GM21515 (cell line): Measurements from ENCODE around the gene RAI14.
"Not testable (repeated sequence)": the region's sequence is repeated elsewhere in the genome, so short reads cannot be mapped to it uniquely, and the experiment has no call there.

Experiments
- ATAC-seq: cut with Tn5 transposase; IDR thresholded peaks from one replicate; pipeline ENCODE4 v1.9.1; 2021; ENCODE audit not compliant: unreplicated experiment

The RAI14 gene

GRCh38 chr5:34758514-34758913 lies 102.4 kb downstream of the RAI14 start:
- no peak for ATAC-seq

GRCh38 chr5:34759213-34759612 lies 103.1 kb downstream of the RAI14 start:
- not testable (repeated sequence) for ATAC-seq

DNA sequence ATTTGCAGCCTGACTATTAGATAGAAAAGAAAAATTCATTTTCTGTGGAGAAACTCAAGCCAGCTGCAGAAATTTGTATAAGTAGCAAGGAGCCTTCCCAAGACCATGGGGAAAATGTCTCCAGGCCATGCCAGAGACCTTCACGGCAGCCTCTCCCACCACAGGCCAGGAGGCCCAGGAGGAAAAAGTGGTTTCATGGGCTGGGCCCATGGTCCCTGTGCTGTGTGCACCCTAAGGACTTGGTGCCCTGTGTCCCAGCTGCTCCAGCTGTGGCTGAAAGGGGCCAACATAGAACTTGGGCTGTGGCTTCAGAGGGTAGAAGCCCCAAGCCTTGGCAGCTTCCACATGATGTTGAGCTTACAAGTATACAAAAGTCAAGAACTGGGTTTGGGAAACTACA lies 109.5 kb downstream of the RAI14 start:
- no peak for ATAC-seq

DNA sequence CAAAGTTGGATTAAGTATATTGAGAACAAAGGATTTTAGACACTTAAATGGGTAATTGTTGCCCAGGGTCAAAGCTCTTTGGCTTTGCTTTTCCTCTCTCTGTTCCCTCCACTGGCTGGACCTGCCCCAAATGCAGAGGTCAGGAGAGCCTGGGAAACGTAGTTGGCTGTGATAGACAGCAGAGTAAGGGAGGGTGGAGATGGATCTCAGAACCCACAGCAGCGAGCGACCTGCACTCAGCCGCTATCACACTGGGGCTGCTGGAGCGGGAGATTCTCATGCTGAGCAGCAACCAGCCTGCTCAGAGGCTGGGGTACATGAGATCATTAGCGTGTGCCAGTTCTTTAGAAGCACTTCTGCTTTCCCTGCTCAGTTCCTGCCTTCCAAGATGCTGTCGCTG lies 111.1 kb downstream of the RAI14 start:
- ATAC-seq: no peak

GRCh38 chr5:34770486-34770885 lies 114.4 kb downstream of the RAI14 start:
- no peak for ATAC-seq

GRCh38 chr5:34771076-34771475 lies 114.9 kb downstream of the RAI14 start:
- ATAC-seq: no peak

- ATAC-seq: no peak
Measured at GRCh38 chr5:34772267-34773098, 116.4 kb downstream of the RAI14 start.

DNA sequence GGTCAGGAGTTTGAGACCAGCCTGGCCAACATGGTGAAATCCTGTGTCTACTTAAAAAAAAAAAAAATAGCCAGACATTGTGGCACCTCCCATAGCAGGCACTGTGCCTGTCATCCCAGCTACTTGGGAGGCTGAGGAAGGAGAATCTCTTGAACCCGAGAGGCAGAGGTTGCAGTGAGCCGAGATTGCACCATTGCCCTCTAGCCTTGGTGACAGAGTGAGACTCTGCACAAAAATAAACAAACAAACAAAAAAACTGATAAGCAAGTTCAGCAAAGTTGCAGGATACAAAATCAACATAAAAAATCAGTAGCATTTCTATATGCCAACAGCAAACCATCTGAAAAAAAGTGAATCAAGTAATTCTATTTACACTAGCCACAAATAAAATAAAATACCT lies 118.0 kb downstream of the RAI14 start:
- no peak for ATAC-seq

DNA sequence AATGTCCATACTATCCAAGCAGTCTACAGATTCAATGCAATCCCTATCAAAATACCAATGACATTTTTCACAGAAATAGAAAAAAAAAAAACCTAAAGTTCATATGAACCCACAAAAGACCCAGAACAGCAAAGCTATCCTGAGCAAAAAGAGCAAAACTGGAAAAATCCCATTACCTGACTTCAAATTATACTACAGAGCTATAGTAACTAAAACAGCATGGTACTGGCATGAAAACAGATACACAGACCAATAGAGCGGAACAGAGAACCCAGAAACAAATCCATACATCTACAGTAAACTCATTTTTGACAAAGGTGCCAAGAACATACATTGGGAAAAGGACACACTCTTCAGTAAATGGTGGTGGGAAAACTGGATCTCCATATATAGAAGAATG lies 118.5 kb downstream of the RAI14 start:
- not testable (repeated sequence) for ATAC-seq

GRCh38 chr5:34775886-34776285 lies 119.8 kb downstream of the RAI14 start:
- ATAC-seq: no peak

GRCh38 chr5:34778091-34778850 lies 122.1 kb downstream of the RAI14 start:
- no peak for ATAC-seq

- not testable (repeated sequence) for ATAC-seq
Measured at GRCh38 chr5:34783892-34784291, 127.8 kb downstream of the RAI14 start.

DNA sequence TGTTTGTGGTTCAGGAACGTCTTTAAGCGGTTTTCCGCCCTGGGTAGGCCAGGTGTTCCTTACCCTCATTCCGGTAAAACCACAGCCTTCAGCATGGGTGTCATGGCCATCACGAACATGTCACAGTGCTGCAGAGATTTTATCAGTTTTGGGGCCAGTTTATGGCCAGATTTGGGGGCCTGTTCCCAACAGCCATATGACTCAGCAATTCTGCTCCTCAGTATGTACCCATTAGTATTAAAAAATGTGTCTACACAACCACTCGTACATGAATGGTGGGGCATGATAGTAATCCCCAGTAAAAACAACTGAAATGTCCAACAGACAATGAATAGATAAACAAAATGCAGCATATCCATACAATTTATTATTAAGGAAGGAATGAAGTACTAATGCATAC lies 130.9 kb downstream of the RAI14 start:
- ATAC-seq: no peak

DNA sequence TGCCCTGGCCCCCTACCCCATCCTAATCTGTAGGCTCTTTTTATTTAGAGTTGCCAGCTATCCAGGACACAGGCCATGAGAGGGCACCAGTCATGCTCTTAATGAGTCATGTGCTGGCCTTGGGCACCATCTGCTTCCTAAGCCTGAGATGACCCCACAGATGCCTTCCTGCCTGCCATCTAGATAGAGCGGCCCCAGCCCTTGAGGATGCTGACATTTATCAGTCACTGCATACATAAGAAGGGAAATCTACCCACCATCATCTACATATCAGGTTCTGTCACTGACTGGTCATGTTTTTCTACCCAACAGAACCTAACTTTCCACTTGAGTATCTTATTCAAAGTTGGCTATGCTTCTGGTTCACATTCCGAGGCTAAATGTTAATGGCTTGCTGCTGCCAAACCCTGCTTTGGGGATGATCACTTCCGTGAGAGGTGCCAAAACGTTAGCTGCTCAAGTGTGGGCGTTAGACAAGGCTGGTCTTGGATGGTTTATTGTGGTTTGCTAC lies 132.9 kb downstream of the RAI14 start:
- ATAC-seq: no peak

- ATAC-seq: no peak
Measured at GRCh38 chr5:34789639-34790038, 133.5 kb downstream of the RAI14 start.

- no peak for ATAC-seq
Measured at GRCh38 chr5:34790069-34790468, 133.9 kb downstream of the RAI14 start.

DNA sequence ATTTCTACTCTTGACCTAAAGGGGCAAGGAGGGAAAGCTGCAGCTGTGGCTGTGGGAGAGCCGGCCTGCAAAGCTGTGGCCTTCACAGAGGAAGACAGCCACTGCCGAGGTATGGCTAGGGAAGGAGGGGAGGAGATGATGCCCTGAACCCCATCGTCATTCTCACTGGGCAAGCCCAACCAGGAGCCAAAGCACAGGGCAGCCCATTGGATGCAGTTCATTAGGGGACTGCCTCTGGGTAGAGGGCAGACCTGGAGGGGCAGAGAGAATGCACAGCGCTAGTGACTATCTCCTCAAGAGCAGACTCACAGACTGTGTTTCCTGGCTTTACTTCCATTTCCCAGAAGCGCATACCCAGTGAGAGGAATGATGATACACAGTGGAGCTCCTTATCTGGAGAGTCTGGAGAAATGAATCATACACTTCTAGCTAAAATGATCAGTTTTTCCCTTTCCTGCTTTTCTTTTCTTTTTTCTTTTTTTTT lies 135.7 kb downstream of the RAI14 start:
- no peak for ATAC-seq

DNA sequence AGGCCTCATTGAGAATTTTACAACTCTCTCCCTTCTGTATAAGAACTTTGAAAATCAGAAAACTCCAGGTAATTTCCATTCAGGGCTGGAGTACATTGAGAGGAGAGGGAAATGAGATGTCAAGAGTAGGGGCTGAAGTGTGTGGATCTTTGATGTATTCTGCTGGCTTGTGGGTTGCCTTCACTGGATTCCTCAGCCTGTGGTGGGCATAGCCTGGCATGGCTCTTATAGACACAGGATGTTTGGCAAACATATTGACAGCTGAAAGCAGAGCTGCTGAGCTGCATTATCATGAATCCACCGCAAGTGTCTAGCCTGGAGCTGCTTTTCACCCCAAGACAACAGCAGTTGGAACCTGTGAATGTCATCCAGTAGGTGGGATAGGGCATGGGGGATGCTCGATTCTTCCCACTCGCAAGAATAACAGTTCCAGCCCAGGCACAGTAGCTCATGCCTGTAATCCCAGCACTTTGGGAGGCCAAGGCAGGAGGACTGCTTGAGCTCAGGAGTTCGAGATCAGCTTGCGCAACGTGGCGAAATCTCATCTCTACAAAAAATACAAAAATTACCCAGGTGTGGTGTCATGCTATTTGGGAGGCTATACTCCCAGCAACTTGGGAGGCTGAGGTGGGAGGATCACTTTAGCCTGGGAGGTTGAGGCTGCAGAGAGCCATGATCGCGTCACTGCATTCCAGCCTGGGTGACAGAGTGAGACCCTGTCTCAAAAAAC lies 146.9 kb downstream of the RAI14 start:
- ATAC-seq: no peak

DNA sequence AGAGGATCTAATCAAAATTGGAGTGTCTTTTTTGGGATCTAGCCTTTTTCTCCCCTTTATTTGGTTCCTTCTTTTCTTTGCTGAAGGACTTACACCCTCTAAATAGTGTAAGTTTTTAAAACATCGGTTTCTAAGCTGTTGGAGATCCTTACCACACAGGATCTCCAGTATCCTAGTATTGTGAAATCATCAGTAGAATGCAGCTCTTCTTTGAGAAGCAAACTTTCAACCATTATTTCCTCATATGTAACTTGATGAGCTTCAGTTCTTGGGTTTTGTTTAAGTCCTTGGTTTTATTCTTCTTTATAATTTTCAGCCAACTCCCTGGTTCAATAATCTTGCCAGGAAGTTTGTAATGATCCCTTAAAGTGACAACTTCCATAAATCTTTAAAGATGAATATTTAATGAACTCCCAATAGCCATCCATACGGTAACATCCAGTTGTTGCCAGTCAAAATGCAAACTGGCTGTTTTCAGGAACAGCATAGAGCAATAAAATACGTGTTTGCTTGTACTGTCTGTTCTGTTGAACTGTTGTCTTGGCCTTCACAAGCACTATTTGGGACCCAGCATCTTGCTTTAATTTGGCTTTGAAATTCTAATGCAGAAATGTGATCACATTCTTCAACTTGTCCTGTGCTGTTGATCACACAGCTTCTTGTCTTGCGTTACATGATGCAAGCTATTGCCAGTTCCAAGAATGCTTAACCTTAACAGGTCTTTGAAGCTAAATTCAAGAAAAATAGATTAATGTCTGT lies 148.0 kb downstream of the RAI14 start:
- ATAC-seq: no peak

DNA sequence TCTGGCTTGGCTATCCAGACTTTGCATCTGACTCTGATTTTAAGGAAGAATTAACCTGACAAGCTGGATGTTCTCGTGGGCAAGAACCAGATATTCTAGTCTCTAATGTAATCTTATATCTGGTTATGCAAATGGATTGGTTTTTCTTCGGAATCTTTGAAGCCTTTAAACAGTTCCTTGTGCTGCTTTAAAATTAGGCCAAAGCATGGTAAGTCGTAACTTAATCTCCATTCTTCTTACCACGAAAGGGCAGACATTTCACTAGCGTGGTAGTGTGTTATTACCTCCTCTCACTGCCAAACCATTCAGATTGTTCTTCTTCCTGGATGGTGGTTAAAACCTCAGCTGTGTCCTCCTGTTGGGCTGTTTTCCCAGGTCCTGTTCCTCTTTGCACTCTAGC lies 148.8 kb downstream of the RAI14 start:
- no peak for ATAC-seq

- ATAC-seq: no peak
Measured at GRCh38 chr5:34806532-34806931, 150.4 kb downstream of the RAI14 start.
